Spleen (tissue), 11 donors: ENCODE results near the gene NRN1. TPM values are rescaled to one million over a fixed set of nuclear protein-coding genes. Genes with fewer than 3 reads are reported as not detected.
A peak's percentile ranks its signal among the peaks of the same experiment; 100 is the strongest.

Experiments
- DNase-seq: peaks from one replicate; pipeline ENCODE4 v3.0.0-alpha.2; 2020
- H3K27ac ChIP-seq, 8 donors: fragments of 200-600 bp; sonication (generic) in 7 of 8; 1 replicate in 4 of 8; 2 replicates in 4 of 8; pipeline versions ENCODE4 v1.5.0 to v1.8.0; 2016 to 2021; ENCODE audit warnings: inconsistent platforms in 4 of 8, mild to moderate bottlenecking in 4 of 8, moderate library complexity in 1 of 8
- H3K27me3 ChIP-seq, 7 donors: fragments of 200-600 bp; sonication (generic) in 6 of 7; replicated peaks in 1 of 7; 1 replicate in 4 of 7; 2 replicates in 3 of 7; pipeline versions ENCODE4 v1.5.0 to v1.8.0; 2016 to 2021; ENCODE audit warnings: inconsistent platforms in 3 of 7, mild to moderate bottlenecking in 1 of 7
- H3K36me3 ChIP-seq, 6 donors: fragments of 200-600 bp; sonication (generic) in 5 of 6; 1 replicate in 4 of 6; 2 replicates in 2 of 6; pipeline versions ENCODE4 v1.5.0 to v1.8.0; 2016 to 2021; ENCODE audit warnings: inconsistent platforms in 2 of 6
- H3K4me1 ChIP-seq, 6 donors: fragments of 200-600 bp; sonication (generic) in 5 of 6; 1 replicate in 3 of 6; 2 replicates in 3 of 6; pipeline versions ENCODE4 v1.5.0 to v1.8.0; 2016 to 2021; ENCODE audit warnings: inconsistent platforms in 3 of 6
- H3K4me3 ChIP-seq, 8 donors: fragments of 200-600 bp; sonication (generic) in 7 of 8; 1 replicate in 4 of 8; 2 replicates in 4 of 8; pipeline versions ENCODE4 v1.5.0 to v1.8.0; 2016 to 2021; ENCODE audit warnings: inconsistent platforms in 4 of 8, mild to moderate bottlenecking in 4 of 8, moderate library complexity in 2 of 8
- H3K9me3 ChIP-seq, 8 donors: fragments of 200-600 bp; sonication (generic) in 7 of 8; 1 replicate in 4 of 8; 2 replicates in 4 of 8; pipeline versions ENCODE4 v1.5.0 to v1.8.0; 2016 to 2021; ENCODE audit warnings: inconsistent platforms in 4 of 8
- POLR2A ChIP-seq, 3 donors: fragments of 450-650 bp; IDR thresholded peaks; one replicate each; pipeline ENCODE4 v1.5.1; 2017; ENCODE audit warnings: antibody characterized with exemption in 3 of 3, mild to moderate bottlenecking in 1 of 3
- POLR2AphosphoS5 ChIP-seq, 3 donors: sonication (generic); formaldehyde crosslinking; IDR thresholded peaks; one replicate each; pipeline ENCODE4 v1.5.1; 2017; ENCODE audit warnings: antibody characterized with exemption in 3 of 3
- WGBS, 5 donors: extraction: QIAGEN DNeasy Blood & Tissue Kit in 3 of 5; methylation state at CpG; one replicate each; pipeline versions ENCODE4 v1.1.5 to v1.1.7; 2013 to 2018; 5-methylcytosine and 5-hydroxymethylcytosine counted together
- intact Hi-C: fragments of 100-400 bp; cut with DNase I; formaldehyde crosslinking; loops from one replicate; pipeline ENCODE4 v1.15.0; 2023; ENCODE audit warnings: low total_unique reads
- polyA plus RNA-seq, 3 donors: library from polyadenylated mRNA; stranded (reverse); fragments of 200-250 nt; gene quantifications; one replicate each; pipeline ENCODE4 v1.2.1, GENCODE V29; 2013
- total RNA-seq, 7 donors: library from RNA; depleted of rRNA in 3 of 7; stranded (reverse); fragments of >200 nt in 3 of 7; fragmentation: NEBNext Ultra II Directional in 4 of 7; extraction: Animal tissue kit (Norgen Biotek cat#: 25700) in 4 of 7; gene quantifications; one replicate each; pipeline versions ENCODE4 v1.1.0 to v1.2.1, GENCODE V29; 2016 to 2021
- TF ChIP-seq, protein P1 (sequence below), 11 experiments: fragments of 200-600 bp in 7 of 11; fragments of 450-650 bp in 4 of 11; sonication (generic) in 4 of 11; IDR thresholded peaks in 8 of 11; conservative IDR thresholded peaks in 3 of 11; 1 replicate in 7 of 11; 2 replicates in 4 of 11; pipeline versions ENCODE4 v1.4.0 to v1.8.0; 2016 to 2021; ENCODE audit warnings: antibody characterized with exemption in 11 of 11, inconsistent platforms in 4 of 11, mild to moderate bottlenecking in 1 of 11
- donor health status: healthy with polysubstance abuse.
- donor health status: DM: no; HTN: no; CAD: no; lungs with moderate emphysema.
- donor health status: DM: no; HTN: no; CAD: no.
- donor health status: Bipolar disorder and iron deficiency.
- donor health status: healthy.
- donor health status: DM: no; HTN: no; CAD: no.
- donor health status: DM: yes; HTN: yes; CAD: no.

NRN1 gene
- total and polyA plus RNA-seq, 10 donors, result 6.9 to 28.5 (median 18.3) TPM

DNA sequence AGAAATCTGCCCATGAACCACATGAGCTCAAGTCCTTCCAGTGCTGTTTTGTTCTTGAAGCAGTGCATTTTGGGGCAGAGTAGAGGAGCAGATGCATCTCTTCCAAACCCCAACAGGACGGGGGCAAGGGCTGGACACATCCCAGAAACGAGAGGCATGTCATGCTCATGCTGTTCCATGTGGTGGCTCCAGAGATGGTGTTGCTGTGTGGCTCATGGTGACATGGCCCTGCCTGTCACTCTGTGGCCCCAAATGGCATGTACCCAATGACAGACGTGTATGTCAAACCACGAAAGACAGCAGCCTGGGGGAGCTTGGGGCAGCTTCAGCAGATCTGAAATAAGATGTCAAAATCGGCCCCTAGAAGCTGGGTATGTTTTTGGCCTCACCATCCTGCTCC lies 46.3 kb downstream of the NRN1 start:
- Histone ChIP-seq H3K9me3 (no peaks in the 10 kb centered on the region), H3K36me3 (no peaks in the 10 kb centered on the region), H3K27ac (no peak overlapping the region), H3K4me1 (no peaks in the 10 kb centered on the region), H3K4me3 (no peak overlapping the region), H3K27me3 (peaks cover 0 to 19% (median 0%) of the 10 kb centered on the region in 7 donors)
- 75 to 88% (median 79%) methylated on average over 5 of the region's 5 CpGs for WGBS, 5 donors
- intact Hi-C loops, result no loop called here
- no peak for DNase-seq
- TF ChIP-seq, protein P1, sequence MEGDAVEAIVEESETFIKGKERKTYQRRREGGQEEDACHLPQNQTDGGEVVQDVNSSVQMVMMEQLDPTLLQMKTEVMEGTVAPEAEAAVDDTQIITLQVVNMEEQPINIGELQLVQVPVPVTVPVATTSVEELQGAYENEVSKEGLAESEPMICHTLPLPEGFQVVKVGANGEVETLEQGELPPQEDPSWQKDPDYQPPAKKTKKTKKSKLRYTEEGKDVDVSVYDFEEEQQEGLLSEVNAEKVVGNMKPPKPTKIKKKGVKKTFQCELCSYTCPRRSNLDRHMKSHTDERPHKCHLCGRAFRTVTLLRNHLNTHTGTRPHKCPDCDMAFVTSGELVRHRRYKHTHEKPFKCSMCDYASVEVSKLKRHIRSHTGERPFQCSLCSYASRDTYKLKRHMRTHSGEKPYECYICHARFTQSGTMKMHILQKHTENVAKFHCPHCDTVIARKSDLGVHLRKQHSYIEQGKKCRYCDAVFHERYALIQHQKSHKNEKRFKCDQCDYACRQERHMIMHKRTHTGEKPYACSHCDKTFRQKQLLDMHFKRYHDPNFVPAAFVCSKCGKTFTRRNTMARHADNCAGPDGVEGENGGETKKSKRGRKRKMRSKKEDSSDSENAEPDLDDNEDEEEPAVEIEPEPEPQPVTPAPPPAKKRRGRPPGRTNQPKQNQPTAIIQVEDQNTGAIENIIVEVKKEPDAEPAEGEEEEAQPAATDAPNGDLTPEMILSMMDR (IDR thresholded peaks at IDR 0.05 in 8 of 11, conservative IDR thresholded peaks at IDR 0.05 in 3 of 11), result no peak
- TF ChIP-seq POLR2AphosphoS5 (IDR thresholded peaks at IDR 0.05) (no peak), POLR2A (IDR thresholded peaks at IDR 0.05) (no peak)

DNA sequence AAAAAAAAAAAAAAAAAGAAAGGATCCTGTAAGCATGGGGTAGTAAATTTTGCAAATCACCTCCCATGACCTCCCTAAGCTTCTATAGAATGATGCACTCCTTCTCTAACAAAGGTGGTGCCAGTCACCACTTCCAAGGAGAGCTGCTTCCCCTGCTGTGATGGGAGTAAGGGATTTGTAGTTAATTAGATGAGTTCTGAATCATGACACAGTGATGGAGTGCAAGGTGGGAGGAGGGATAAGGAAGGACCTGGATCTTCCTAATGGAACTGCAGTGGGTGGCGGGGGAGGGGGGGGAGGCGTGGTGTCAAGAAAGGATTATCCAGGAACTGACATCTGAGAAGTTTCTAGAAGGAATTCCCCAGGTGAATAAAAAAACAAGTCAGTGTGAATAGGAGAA lies 47.8 kb downstream of the NRN1 start:
- no peaks in the 10 kb centered on the region for H3K4me1 ChIP-seq
- no peaks in the 10 kb centered on the region for H3K9me3 ChIP-seq
- DNase-seq, result no peak
- H3K36me3 ChIP-seq, result no peaks in the 10 kb centered on the region
- intact Hi-C loops, result no loop called here
- TF ChIP-seq POLR2AphosphoS5 (IDR thresholded peaks at IDR 0.05) (no peak), POLR2A (IDR thresholded peaks at IDR 0.05) (no peak)
- TF ChIP-seq, protein P1 (IDR thresholded peaks at IDR 0.05 in 8 of 11, conservative IDR thresholded peaks at IDR 0.05 in 3 of 11), result no peak
- H3K4me3 ChIP-seq, result no peak overlapping the region
- H3K27me3 ChIP-seq, result peaks cover 0 to 19% (median 0%) of the 10 kb centered on the region in 7 donors
- no peak overlapping the region for H3K27ac ChIP-seq
- WGBS, 5 donors, result 86 to 95% (median 91%) methylated on average over 2 of the region's 2 CpGs

DNA sequence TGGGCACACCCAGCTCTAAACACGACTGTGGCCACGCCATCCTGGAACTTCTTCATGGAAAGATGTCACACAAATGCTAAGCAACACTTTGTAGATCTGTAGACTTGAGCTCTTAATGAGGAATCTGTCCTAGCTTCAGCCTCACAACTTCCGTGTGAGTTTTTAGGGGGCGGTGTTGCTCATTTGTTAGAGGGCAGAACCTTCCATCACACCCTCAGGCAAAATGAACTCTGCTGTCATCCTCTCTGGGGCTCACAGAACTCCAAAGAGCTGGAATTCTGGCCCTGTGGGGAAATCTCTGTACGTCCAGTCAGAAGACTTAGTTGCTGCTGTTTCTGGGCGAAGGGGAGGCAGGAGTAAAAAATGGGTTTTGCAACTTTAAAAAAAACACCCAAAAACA lies 49.8 kb downstream of the NRN1 start:
- Histone ChIP-seq H3K9me3 (no peaks in the 10 kb centered on the region), H3K27ac (no peak overlapping the region), H3K27me3 (peaks cover 0 to 19% (median 0%) of the 10 kb centered on the region in 7 donors), H3K36me3 (no peaks in the 10 kb centered on the region), H3K4me1 (no peaks in the 10 kb centered on the region), H3K4me3 (no peak overlapping the region)
- WGBS, 5 donors, result 70 to 80% (median 71%) methylated on average over 5 to 6 of the region's 6 CpGs
- intact Hi-C loops, result no loop called here
- TF ChIP-seq, protein P1 (IDR thresholded peaks at IDR 0.05 in 8 of 11, conservative IDR thresholded peaks at IDR 0.05 in 3 of 11), result no peak
- TF ChIP-seq POLR2A (IDR thresholded peaks at IDR 0.05) (no peak), POLR2AphosphoS5 (IDR thresholded peaks at IDR 0.05) (no peak)
- DNase-seq, result no peak

DNA sequence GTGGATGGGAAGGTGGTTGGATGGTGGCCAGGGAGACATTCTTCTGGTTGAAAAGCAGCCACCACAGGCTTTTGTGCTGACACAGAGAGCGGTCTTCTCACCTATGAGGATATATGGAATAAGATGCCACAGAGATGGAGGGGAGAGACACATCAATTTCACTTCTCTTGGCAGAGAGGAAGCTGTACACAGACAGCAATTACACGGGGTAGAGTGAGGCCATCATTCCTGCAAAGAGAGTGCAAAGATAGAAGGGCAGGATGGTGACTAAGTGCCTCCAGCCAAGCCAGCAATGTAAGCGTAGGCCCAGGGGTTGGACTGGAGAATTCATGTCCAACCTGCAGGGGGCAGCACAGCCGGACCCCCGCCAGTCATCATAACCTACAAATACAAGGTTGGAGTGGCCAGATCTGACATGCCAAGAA lies 56.4 kb downstream of the NRN1 start:
- WGBS, 5 donors, result 45 to 63% (median 54%) methylated on average over 5 of the region's 5 CpGs
- no peaks in the 10 kb centered on the region for H3K36me3 ChIP-seq

More for the DNA sequence above, 56.4 kb downstream of the NRN1 start:
- no peak for DNase-seq
- Histone ChIP-seq H3K27ac (no peak overlapping the region), H3K27me3 (no peaks in the 10 kb centered on the region), H3K9me3 (no peaks in the 10 kb centered on the region), H3K4me1 (no peaks in the 10 kb centered on the region), H3K4me3 (no peak overlapping the region)
- intact Hi-C loops, result no loop called here
- TF ChIP-seq, protein P1 (IDR thresholded peaks at IDR 0.05 in 8 of 11, conservative IDR thresholded peaks at IDR 0.05 in 3 of 11), result peak in 10 of 11 experiments; percentile 9 to 72 (median 56)
- TF ChIP-seq POLR2A (IDR thresholded peaks at IDR 0.05), result no peak
